Fibroblast of pulmonary artery (primary cell): ENCODE results near the gene ITPKC.

Experiments
- DNase-seq: peaks from one replicate; pipeline ENCODE4 v3.0.0-alpha.2; 2010; ENCODE audit warnings: low read depth
- H3K4me3 ChIP-seq: replicated peaks from 2 replicates; pipeline ENCODE4 v1.5.1; 2011; ENCODE audit warnings: low read depth, mild to moderate bottlenecking, control low read depth, low read length, moderate library complexity
- TF ChIP-seq, protein P1 (sequence below): IDR thresholded peaks from 2 replicates; pipeline ENCODE4 v1.5.1; 2011; ENCODE audit warnings: mild to moderate bottlenecking, control low read depth, low read length, inconsistent platforms; ENCODE audit errors: missing control alignments

Gene ITPKC

GRCh38 chr19:40755248-40755624 lies 38.3 kb downstream of the ITPKC start:
- DNase-seq = no peak
- H3K4me3 ChIP-seq = no peak overlapping the region
- TF ChIP-seq, protein P1, sequence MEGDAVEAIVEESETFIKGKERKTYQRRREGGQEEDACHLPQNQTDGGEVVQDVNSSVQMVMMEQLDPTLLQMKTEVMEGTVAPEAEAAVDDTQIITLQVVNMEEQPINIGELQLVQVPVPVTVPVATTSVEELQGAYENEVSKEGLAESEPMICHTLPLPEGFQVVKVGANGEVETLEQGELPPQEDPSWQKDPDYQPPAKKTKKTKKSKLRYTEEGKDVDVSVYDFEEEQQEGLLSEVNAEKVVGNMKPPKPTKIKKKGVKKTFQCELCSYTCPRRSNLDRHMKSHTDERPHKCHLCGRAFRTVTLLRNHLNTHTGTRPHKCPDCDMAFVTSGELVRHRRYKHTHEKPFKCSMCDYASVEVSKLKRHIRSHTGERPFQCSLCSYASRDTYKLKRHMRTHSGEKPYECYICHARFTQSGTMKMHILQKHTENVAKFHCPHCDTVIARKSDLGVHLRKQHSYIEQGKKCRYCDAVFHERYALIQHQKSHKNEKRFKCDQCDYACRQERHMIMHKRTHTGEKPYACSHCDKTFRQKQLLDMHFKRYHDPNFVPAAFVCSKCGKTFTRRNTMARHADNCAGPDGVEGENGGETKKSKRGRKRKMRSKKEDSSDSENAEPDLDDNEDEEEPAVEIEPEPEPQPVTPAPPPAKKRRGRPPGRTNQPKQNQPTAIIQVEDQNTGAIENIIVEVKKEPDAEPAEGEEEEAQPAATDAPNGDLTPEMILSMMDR = no peak

DNA sequence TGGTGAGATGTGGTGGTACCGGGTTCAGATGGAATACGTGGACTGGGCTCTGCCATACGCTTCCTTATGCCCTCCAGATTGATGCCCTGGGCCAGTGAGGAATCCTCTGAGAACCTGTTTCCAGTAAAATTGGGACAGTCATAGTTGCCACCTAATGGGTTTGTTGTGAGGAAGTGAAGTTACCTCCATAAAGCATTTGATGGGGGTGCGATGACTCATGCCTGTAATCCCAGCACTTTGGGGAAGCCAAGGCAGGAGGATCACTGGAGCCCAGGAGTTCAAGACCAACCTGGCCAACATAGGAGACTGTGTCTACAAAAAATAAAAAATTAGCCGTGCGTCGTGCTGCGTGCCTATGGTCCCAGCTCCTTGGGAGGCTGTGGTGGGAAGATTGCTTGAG lies 38.9 kb downstream of the ITPKC start:
- TF ChIP-seq, protein P1 = no peak
- H3K4me3 ChIP-seq = no peak overlapping the region
- no peak for DNase-seq

- no peak for DNase-seq
- TF ChIP-seq, protein P1 = no peak
- no peak overlapping the region for H3K4me3 ChIP-seq
Observed at GRCh38 chr19:40756502-40757110, 39.7 kb downstream of the ITPKC start.

DNA sequence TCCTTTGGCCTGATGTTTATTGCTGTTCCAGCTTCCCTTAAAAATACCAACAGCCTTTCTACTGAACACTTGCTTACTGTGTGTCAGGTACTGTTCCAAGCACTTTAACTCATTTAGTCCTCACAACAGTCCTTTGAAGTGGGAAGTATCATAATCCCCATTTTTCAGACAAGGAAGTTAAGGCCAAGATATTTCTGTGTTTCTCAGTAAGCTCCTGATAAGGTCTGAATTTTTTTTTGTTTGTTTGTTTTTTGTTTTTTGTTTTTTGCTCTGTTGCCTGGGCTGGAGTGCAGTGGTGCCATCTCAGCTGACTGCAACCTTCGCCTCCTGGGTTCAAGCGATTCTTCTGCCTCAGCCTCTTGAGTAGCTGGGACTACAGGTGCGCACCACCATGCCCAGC lies 41.6 kb downstream of the ITPKC start:
- DNase-seq = no peak
- no peak overlapping the region for H3K4me3 ChIP-seq
- TF ChIP-seq, protein P1 = no peak

DNA sequence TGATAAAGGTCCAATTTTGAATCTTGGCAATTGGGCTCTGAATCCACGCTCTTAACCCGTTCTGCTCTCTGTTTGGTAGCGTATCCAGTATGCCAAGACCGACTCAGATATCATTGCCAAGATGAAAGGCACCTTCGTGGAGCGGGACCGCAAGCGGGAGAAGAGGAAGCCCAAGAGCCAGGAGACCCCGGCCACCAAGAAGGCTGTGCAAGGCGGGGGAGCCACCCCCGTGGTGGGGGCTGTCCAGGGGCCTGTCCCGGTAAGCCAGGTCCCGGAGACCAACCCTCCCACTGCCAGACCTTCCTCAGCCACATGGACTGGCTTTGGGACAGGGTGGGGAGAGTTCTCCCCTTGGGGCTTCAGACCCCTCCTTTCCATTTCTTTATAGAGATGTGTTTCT lies 42.4 kb downstream of the ITPKC start:
- TF ChIP-seq, protein P1 = no peak
- DNase-seq = no peak
- no peak overlapping the region for H3K4me3 ChIP-seq

DNA sequence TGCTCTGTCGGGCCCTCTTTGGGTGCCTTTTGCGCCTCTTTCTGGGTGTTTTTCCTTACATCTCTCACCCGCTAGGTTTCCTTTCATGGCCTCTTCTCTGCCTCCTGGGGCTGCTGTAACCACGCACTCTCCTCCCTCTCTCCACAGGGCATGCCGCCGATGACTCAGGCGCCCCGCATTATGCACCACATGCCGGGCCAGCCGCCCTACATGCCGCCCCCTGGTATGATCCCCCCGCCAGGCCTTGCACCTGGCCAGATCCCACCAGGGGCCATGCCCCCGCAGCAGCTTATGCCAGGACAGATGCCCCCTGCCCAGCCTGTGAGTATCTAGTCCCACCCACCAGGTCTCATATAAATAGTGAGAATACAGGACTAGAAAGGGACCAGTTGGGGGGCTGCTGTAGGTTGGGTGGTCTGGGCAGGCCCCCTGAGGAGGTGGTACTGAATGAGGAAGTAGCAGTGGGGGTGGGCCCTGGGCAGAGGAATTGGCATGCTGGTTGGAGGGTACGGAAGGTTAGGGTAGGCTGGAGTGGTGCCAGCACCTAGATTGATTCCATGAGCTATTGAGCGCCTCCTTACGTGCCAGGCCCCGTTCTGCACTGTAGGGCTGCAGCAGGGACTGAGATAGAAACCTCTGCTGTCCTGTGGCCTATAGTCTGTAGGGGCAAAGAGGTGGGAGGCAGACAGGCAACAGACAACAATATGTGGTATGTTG lies 46.0 kb downstream of the ITPKC start:
- no peak overlapping the region for H3K4me3 ChIP-seq
- TF ChIP-seq, protein P1 = no peak
- no peak for DNase-seq

DNA sequence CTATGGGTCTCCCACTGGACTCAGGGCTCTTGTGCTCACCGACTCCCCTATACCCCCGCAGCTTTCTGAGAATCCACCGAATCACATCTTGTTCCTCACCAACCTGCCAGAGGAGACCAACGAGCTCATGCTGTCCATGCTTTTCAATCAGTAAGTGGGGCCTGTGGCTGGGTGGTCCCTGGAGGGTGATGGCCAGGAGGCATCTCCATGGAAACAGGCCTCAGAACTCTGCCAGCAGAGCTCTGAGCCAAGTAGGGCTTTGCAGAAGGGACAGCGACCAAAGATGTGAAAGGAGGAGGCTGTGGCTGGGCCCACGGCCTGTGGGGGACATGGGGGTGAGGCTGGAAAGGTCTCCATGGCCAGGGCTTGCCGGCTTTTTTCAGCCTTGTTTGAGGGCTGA lies 46.6 kb downstream of the ITPKC start:
- no peak overlapping the region for H3K4me3 ChIP-seq
- TF ChIP-seq, protein P1 = no peak

More for the DNA sequence above, 46.6 kb downstream of the ITPKC start:
- no peak for DNase-seq
